Measurements from ENCODE around the gene ZFAND4. TPM values are rescaled to one million over a fixed set of nuclear protein-coding genes. Genes with fewer than 3 reads are reported as not detected.
"Not testable (repeated sequence)": the region's sequence is repeated elsewhere in the genome, so short reads cannot be mapped to it uniquely, and the experiment has no call there.

Gene ZFAND4
- total and polyA plus RNA-seq, 10 of the 15 experiments (the other 5 are each of a cell fraction or from before 2014, with no cell fraction given), result 4.7 to 20.8 (median 12.8) TPM

GRCh38 chr10:45717053-45717452, 44.5 kb upstream of the ZFAND4 start:
- H3K36me3 ChIP-seq (ENCODE audit: control insufficient read depth in 2 of 2, insufficient read depth in 2 of 2, low read length in 1 of 2); H3K9ac ChIP-seq (ENCODE audit: control insufficient read depth, insufficient read depth, low read length); DNase-seq (ENCODE audit: low read depth, low spot score); RAD21 ChIA-PET (ENCODE audit: unreplicated experiment); H3K79me2 ChIP-seq (ENCODE audit: control insufficient read depth, insufficient read depth, low read length); intact Hi-C loops (cut with micrococcal nuclease; ENCODE audit: unreplicated experiment); H3K4me3 ChIP-seq; in situ Hi-C loops (cut with MboI); H3K27me3 ChIP-seq (replicated peaks in 1 of 2; ENCODE audit: control insufficient read depth in 2 of 2, insufficient read depth in 2 of 2, low read length in 1 of 2); H2AFZ ChIP-seq (ENCODE audit: control insufficient read depth, low read depth, low read length); H4K20me1 ChIP-seq (ENCODE audit: control insufficient read depth, insufficient read depth); ATAC-seq; SMC1A ChIA-PET (ENCODE audit: uncharacterized antibody, unreplicated experiment); FAIRE-seq; H3K4me2 ChIP-seq (ENCODE audit: control insufficient read depth, insufficient read depth); BruUV-seq (replicated peaks); CTCF ChIA-PET; H3K9me3 ChIP-seq (replicated peaks; ENCODE audit: control insufficient read depth, insufficient read depth, low read length); POLR2A ChIA-PET; H3K4me1 ChIP-seq (ENCODE audit: control insufficient read depth, insufficient read depth, low read length); H3K27ac ChIP-seq (ENCODE audit: control insufficient read depth, insufficient read depth): not testable (repeated sequence)
- 60% methylated on average over 3 of the region's 3 CpGs for WGBS (ENCODE audit: insufficient coverage, insufficient replicate concordance, low lambda C conversion rate, missing lambda C conversion rate)

- H3K4me3 ChIP-seq; intact Hi-C loops (cut with micrococcal nuclease; ENCODE audit: unreplicated experiment); BruUV-seq (replicated peaks); CTCF ChIA-PET; H3K27ac ChIP-seq (ENCODE audit: control insufficient read depth, insufficient read depth); SMC1A ChIA-PET (ENCODE audit: uncharacterized antibody, unreplicated experiment); ATAC-seq; H3K27me3 ChIP-seq (replicated peaks in 1 of 2; ENCODE audit: control insufficient read depth in 2 of 2, insufficient read depth in 2 of 2, low read length in 1 of 2); H3K4me1 ChIP-seq (ENCODE audit: control insufficient read depth, insufficient read depth, low read length); H2AFZ ChIP-seq (ENCODE audit: control insufficient read depth, low read depth, low read length); H3K9ac ChIP-seq (ENCODE audit: control insufficient read depth, insufficient read depth, low read length); RAD21 ChIA-PET (ENCODE audit: unreplicated experiment); H3K36me3 ChIP-seq (ENCODE audit: control insufficient read depth in 2 of 2, insufficient read depth in 2 of 2, low read length in 1 of 2); H3K9me3 ChIP-seq (replicated peaks; ENCODE audit: control insufficient read depth, insufficient read depth, low read length); H4K20me1 ChIP-seq (ENCODE audit: control insufficient read depth, insufficient read depth); POLR2A ChIA-PET; FAIRE-seq; H3K79me2 ChIP-seq (ENCODE audit: control insufficient read depth, insufficient read depth, low read length); in situ Hi-C loops (cut with MboI); H3K4me2 ChIP-seq (ENCODE audit: control insufficient read depth, insufficient read depth); DNase-seq (ENCODE audit: low read depth, low spot score): not testable (repeated sequence)
- 99% methylated on average over 3 of the region's 5 CpGs for WGBS (ENCODE audit: insufficient coverage, insufficient replicate concordance, low lambda C conversion rate, missing lambda C conversion rate)
Observed at GRCh38 chr10:45711223-45711622, 38.7 kb upstream of the ZFAND4 start.
